Measurements from ENCODE around the gene AASS.

DNA sequence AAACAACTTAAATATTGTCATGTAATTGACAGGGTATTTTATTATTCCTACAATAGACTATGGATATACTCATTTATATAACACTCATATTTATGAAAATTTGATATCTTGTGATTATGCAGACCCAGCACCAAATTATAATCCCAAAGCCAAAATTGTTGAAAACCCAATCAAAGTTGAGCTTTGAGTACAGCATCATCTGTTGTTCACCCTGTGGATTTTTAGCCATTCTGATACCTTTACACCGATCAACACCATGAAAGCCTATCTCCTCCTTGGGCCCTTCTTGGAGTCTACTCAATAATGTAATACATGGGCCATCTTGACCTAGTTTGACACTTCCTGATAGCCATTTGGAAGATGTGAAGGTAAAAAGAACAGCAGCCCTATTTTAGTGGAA is 49.5 kb downstream of the AASS start:
- TF ChIP-seq, protein P1, sequence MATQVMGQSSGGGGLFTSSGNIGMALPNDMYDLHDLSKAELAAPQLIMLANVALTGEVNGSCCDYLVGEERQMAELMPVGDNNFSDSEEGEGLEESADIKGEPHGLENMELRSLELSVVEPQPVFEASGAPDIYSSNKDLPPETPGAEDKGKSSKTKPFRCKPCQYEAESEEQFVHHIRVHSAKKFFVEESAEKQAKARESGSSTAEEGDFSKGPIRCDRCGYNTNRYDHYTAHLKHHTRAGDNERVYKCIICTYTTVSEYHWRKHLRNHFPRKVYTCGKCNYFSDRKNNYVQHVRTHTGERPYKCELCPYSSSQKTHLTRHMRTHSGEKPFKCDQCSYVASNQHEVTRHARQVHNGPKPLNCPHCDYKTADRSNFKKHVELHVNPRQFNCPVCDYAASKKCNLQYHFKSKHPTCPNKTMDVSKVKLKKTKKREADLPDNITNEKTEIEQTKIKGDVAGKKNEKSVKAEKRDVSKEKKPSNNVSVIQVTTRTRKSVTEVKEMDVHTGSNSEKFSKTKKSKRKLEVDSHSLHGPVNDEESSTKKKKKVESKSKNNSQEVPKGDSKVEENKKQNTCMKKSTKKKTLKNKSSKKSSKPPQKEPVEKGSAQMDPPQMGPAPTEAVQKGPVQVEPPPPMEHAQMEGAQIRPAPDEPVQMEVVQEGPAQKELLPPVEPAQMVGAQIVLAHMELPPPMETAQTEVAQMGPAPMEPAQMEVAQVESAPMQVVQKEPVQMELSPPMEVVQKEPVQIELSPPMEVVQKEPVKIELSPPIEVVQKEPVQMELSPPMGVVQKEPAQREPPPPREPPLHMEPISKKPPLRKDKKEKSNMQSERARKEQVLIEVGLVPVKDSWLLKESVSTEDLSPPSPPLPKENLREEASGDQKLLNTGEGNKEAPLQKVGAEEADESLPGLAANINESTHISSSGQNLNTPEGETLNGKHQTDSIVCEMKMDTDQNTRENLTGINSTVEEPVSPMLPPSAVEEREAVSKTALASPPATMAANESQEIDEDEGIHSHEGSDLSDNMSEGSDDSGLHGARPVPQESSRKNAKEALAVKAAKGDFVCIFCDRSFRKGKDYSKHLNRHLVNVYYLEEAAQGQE (IDR thresholded peaks at IDR 0.05; ENCODE audit: insufficient read depth in 1 of 2, low read depth in 2 of 2, low read length in 2 of 2), result no peak
- TF ChIP-seq SIN3A (IDR thresholded peaks at IDR 0.05; ENCODE audit: borderline replicate concordance, insufficient read depth, low read length) (no peak), POLR2AphosphoS5 (IDR thresholded peaks at IDR 0.05; ENCODE audit: low read depth, low read length) (no peak)
